OCI-LY3 (cell line): ENCODE results near the gene GPR137.

Experiments used
- H2AFZ ChIP-seq: fragments of 200-600, 300-600 bp; shearing (Covaris generic); 2 replicates; pipeline ENCODE4 v1.6.0; 2014; ENCODE audit warnings: antibody characterized with exemption, low read depth, low read length
- H3K27ac ChIP-seq: fragments of 200-600, 300-600 bp; sonication (generic); 2 replicates; pipeline ENCODE4 v1.5.1; 2014; ENCODE audit warnings: mild to moderate bottlenecking, low read length, moderate library complexity, mixed read lengths
- H3K27me3 ChIP-seq: fragments of 200-600, 300-600 bp; sonication (generic); 2 replicates; pipeline ENCODE4 v1.6.1; 2014; ENCODE audit warnings: low read depth, low read length, mixed read lengths
- H3K36me3 ChIP-seq: fragments of 200-600, 300-600 bp; sonication (generic); replicated peaks from 2 replicates; pipeline ENCODE3; 2014; ENCODE audit warnings: low read depth, low read length, mixed read lengths
- H3K4me1 ChIP-seq: fragments of 300-600, 200-600 bp; sonication (generic); 2 replicates; pipeline ENCODE4 v1.6.1; 2014; ENCODE audit warnings: low read length, mixed read lengths
- H3K4me2 ChIP-seq: fragments of 200-600, 300-600 bp; sonication (generic); 2 replicates; pipeline ENCODE4 v1.6.1; 2014; ENCODE audit warnings: low read length, mixed read lengths
- H3K4me3 ChIP-seq: fragments of 300-600, 200-600 bp; sonication (generic); 2 replicates; pipeline ENCODE4 v1.5.1; 2014; ENCODE audit warnings: antibody characterized with exemption, mild to moderate bottlenecking, low read length, moderate library complexity
- H3K79me2 ChIP-seq: fragments of 300-600, 200-600 bp; shearing (Covaris generic); 2 replicates; pipeline ENCODE4 v1.6.1; 2014; ENCODE audit warnings: mild to moderate bottlenecking, low read length, mixed read lengths
- H3K9ac ChIP-seq: fragments of 300-600, 200-600 bp; shearing (Covaris generic); 2 replicates; pipeline ENCODE4 v1.6.0; 2014; ENCODE audit warnings: mild to moderate bottlenecking, low read length, moderate library complexity
- H3K9me3 ChIP-seq: fragments of 200-600, 300-600 bp; shearing (Covaris generic); 2 replicates; pipeline ENCODE4 v1.6.1; 2014; ENCODE audit warnings: low read length, mixed read lengths; ENCODE audit not compliant: insufficient read depth
- H4K20me1 ChIP-seq: fragments of 200-600, 300-600 bp; sonication (generic); 2 replicates; pipeline ENCODE4 v1.6.1; 2016; ENCODE audit warnings: low read length, mixed read lengths; ENCODE audit not compliant: insufficient read depth
- EZH2phosphoT487 ChIP-seq: fragments of 200-600 bp; shearing (Covaris generic); IDR thresholded peaks from 2 replicates; pipeline ENCODE4 v1.6.1; 2018; ENCODE audit warnings: antibody characterized with exemption, mixed run types, low read depth
- TF ChIP-seq, protein P1 (sequence below): fragments of 200-600, 300-600 bp; sonication (generic); IDR thresholded peaks from 2 replicates; pipeline ENCODE4 v1.5.1; 2014; ENCODE audit warnings: antibody characterized with exemption, low read length, low read depth

The GPR137 gene

DNA sequence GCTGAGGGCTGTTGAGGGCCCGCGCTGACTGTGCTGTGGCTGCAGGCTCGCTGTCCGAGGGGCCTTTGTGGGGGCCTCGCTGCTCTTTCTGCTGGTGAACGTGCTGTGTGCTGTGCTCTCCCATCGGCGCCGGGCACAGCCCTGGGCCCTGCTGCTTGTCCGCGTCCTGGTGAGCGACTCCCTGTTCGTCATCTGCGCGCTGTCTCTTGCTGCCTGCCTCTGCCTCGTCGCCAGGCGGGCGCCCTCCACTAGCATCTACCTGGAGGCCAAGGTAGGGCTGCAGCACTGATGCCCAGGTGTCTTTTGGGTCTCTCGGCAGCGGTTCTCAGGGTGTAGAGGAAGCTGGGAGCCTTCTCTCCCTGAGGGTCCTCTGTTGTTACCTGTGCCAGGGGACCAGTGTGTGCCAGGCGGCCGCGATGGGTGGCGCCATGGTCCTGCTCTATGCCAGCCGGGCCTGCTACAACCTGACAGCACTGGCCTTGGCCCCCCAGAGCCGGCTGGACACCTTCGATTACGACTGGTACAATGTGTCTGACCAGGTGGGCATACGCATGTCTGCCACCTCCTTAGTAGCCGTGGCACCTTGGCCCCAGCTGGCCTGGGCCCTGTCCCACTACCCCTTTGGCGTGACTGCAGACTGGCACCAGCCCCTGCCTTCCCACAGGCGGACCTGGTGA is 2.2 kb downstream of the GPR137 start:
- H3K27me3 ChIP-seq = no peaks in the 10 kb centered on the region
- no peak overlapping the region for H3K27ac ChIP-seq
- peaks cover 12% of the 10 kb centered on the region for H3K4me1 ChIP-seq
- H3K9ac ChIP-seq = no peak overlapping the region
- no peak overlapping the region for H2AFZ ChIP-seq
- no peak overlapping the region for H3K4me3 ChIP-seq
- no peaks in the 10 kb centered on the region for H3K9me3 ChIP-seq
- no peaks in the 10 kb centered on the region for H4K20me1 ChIP-seq
- H3K79me2 ChIP-seq = peaks cover 10% of the 10 kb centered on the region; the same call in 1 of the 2 replicates
- H3K36me3 ChIP-seq = peaks cover 4% of the 10 kb centered on the region
- TF ChIP-seq, protein P1, sequence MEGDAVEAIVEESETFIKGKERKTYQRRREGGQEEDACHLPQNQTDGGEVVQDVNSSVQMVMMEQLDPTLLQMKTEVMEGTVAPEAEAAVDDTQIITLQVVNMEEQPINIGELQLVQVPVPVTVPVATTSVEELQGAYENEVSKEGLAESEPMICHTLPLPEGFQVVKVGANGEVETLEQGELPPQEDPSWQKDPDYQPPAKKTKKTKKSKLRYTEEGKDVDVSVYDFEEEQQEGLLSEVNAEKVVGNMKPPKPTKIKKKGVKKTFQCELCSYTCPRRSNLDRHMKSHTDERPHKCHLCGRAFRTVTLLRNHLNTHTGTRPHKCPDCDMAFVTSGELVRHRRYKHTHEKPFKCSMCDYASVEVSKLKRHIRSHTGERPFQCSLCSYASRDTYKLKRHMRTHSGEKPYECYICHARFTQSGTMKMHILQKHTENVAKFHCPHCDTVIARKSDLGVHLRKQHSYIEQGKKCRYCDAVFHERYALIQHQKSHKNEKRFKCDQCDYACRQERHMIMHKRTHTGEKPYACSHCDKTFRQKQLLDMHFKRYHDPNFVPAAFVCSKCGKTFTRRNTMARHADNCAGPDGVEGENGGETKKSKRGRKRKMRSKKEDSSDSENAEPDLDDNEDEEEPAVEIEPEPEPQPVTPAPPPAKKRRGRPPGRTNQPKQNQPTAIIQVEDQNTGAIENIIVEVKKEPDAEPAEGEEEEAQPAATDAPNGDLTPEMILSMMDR = no peak
- TF ChIP-seq EZH2phosphoT487 = no peak
- H3K4me2 ChIP-seq = no peak overlapping the region

DNA sequence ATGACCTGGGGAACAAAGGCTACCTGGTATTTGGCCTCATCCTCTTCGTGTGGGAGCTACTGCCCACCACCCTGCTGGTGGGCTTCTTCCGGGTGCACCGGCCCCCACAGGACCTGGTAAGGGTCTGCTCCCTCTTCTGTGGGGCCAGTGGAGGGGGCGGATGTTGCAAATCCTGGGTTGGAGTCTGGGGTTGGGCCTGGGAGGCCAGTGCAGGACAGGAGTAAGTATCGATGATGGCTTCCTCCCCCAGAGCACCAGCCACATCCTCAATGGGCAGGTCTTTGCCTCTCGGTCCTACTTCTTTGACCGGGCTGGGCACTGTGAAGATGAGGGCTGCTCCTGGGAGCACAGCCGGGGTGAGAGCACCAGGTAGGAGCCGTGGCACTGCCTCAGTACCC is 2.7 kb downstream of the GPR137 start:
- Histone ChIP-seq H3K36me3 (peaks cover under 1% of the 10 kb centered on the region), H3K4me2 (no peak overlapping the region), H4K20me1 (no peaks in the 10 kb centered on the region), H3K27me3 (no peaks in the 10 kb centered on the region), H3K4me1 (peaks cover 12% of the 10 kb centered on the region), H3K79me2 (peaks cover 6% of the 10 kb centered on the region; the same call in 1 of the 2 replicates), H3K4me3 (no peak overlapping the region), H3K9me3 (no peaks in the 10 kb centered on the region), H2AFZ (no peak overlapping the region), H3K27ac (no peak overlapping the region), H3K9ac (no peak overlapping the region)
- TF ChIP-seq, protein P1 = no peak
- no peak for TF ChIP-seq EZH2phosphoT487

DNA sequence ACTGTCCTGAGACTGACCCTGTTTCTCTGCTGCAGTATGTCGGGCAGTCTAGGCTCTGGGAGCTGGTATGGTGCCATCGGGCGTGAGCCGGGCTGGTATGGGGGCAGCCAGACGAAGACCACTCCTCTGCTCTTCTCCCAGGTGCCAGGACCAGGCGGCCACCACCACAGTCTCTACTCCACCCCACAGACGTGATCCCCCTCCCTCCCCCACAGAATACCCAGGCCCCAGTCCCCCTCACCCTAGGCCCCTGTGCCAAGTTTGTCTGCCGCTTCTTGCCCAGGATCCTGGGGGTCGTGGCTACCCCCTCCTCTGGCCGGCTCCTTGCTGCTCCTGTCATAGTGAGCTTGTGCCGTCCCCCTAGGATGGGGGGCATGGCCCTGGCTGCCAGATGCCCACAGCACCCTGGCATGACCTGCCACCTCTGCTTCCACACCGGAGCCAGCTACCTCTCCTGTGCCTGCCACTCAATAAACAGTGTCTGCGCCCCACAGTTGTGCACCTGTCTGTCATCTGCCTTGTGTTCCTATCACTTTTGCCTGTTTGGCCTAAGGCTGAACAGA is 3.4 kb downstream of the GPR137 start:
- Histone ChIP-seq H3K36me3 (no peaks in the 10 kb centered on the region), H3K9me3 (no peaks in the 10 kb centered on the region), H3K4me2 (no peak overlapping the region), H3K27me3 (no peaks in the 10 kb centered on the region), H3K4me1 (peaks cover 8% of the 10 kb centered on the region), H2AFZ (no peak overlapping the region), H3K9ac (no peak overlapping the region), H3K79me2 (peaks cover under 1% of the 10 kb centered on the region; the same call in 1 of the 2 replicates), H3K4me3 (no peak overlapping the region), H3K27ac (no peak overlapping the region), H4K20me1 (no peaks in the 10 kb centered on the region)
- no peak for TF ChIP-seq EZH2phosphoT487
- TF ChIP-seq, protein P1 = no peak

DNA sequence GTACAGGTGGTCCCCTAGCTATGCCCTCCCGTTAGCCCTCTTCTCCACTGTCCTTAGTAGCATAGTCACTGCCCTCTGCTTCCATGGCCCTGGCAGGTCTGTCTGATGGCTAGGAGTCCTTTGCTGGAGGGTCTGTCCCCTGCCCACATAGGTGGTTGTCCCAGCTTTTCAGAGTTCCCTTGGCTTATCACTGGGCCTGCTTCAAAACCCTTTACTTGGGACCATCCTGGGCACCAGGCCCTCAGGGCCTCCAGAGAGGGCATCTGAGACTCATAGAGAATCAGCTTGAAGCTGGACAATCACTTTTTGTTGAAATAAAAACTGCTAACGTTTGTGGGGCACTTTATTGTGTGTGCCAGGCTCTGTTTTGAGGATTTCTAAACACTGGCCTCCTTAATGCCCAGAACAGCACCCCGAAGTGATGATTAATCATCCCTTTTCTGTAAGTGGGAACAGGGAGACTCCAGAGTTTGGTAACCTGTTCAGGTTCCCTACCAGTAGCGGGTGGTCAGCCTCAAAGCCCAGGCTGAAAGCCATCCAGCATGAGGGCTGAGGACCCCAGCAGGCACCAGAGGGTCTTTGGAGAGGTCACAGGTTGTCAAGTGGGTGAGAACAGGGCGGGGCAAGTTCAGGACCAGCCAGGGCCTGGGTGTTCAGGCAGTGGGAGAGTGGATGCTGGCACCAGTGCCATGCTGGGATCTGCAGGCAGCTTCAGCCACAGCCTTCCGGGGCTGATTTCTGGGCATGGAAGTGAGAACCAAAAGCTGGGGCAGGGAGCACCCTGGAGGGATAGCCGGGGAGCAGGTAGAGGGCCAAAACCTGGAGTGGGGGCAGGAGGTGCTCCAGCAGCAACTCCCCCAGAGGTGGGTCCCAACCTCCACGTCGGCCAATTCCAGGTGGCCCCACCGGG is 5.0 kb downstream of the GPR137 start:
- TF ChIP-seq, protein P1 = no peak
- no peak for TF ChIP-seq EZH2phosphoT487
- H3K4me3 ChIP-seq = no peak overlapping the region
- H3K79me2 ChIP-seq = no peaks in the 10 kb centered on the region
- H3K27ac ChIP-seq = no peak overlapping the region
- H4K20me1 ChIP-seq = no peaks in the 10 kb centered on the region
- H2AFZ ChIP-seq = no peak overlapping the region
- peaks cover 8% of the 10 kb centered on the region for H3K4me1 ChIP-seq
- no peaks in the 10 kb centered on the region for H3K9me3 ChIP-seq
- no peak overlapping the region for H3K9ac ChIP-seq
- H3K27me3 ChIP-seq = peaks cover 9% of the 10 kb centered on the region; the same call in 1 of the 2 replicates
- H3K4me2 ChIP-seq = no peak overlapping the region
- no peaks in the 10 kb centered on the region for H3K36me3 ChIP-seq
